ENCODE results near the gene CTCFL. TPM values are rescaled to one million over a fixed set of nuclear protein-coding genes. Genes with fewer than 3 reads are reported as not detected.
A peak's percentile ranks its signal among the peaks of the same experiment; 100 is the strongest.

Gene CTCFL
- total and polyA plus RNA-seq, 2 of the 8 experiments (the other 6 are each of a cell fraction or from before 2014, with no cell fraction given): 0.30 to 0.80 TPM

- CTCF ChIA-PET (ENCODE audit: partially characterized antibody): interaction anchor here (0.7 to 5.3 kb wide), 4 partner anchors 12 to 757 kb away, joined by 3 to 23 read pairs (median 4); no protein-coding TSS in a partner anchor
Observed at GRCh38 chr20:57476084-57476526, 48.8 kb downstream of the CTCFL start.

More at GRCh38 chr20:57476084-57476526, 48.8 kb downstream of the CTCFL start:
- no peak overlapping the region for H3K4me3 ChIP-seq (ENCODE audit: extremely low read depth in 1 of 4, insufficient read depth in 2 of 4, low read depth in 3 of 4, low read length in 4 of 4)
- H3K23ac ChIP-seq (ENCODE audit: insufficient read length): no peak overlapping the region
- H4K5ac ChIP-seq (ENCODE audit: insufficient read length, low read depth, low read length): no peak overlapping the region
- no peak overlapping the region for H2BK20ac ChIP-seq (ENCODE audit: low read length)
- H3K4me1 ChIP-seq (replicated peaks in 1 of 4; ENCODE audit: control insufficient read depth in 3 of 4, insufficient read depth in 4 of 4, low read length in 3 of 4): peaks cover 0 to 13% (median 6%) of the 10 kb centered on the region in 4 experiments; a peak in 6 of 7 replicates
- H3K36me3 ChIP-seq (ENCODE audit: control insufficient read depth in 2 of 4, insufficient read depth in 4 of 4, low read length in 3 of 4): no peaks in the 10 kb centered on the region
- no peak overlapping the region for H4K8ac ChIP-seq (ENCODE audit: extremely low read depth, insufficient read depth, low read length)
- no peak overlapping the region for H3K4ac ChIP-seq (replicated peaks; ENCODE audit: insufficient read length, low read depth, low read length)
- no peak overlapping the region for H3K9ac ChIP-seq (replicated peaks in 1 of 4; ENCODE audit: extremely low read depth in 1 of 4, low read depth in 3 of 4, low read length in 3 of 4)
- H3K9me3 ChIP-seq (ENCODE audit: insufficient read depth in 2 of 2, low read depth in 1 of 2, low read length in 1 of 2): no peaks in the 10 kb centered on the region
- H3K79me1 ChIP-seq (ENCODE audit: low read depth, low read length): no peaks in the 10 kb centered on the region
- no peak overlapping the region for H4K91ac ChIP-seq (replicated peaks; ENCODE audit: insufficient read length, low read length)
- H3K14ac ChIP-seq (ENCODE audit: insufficient read length): no peak overlapping the region
- no peak overlapping the region for H3K27ac ChIP-seq (ENCODE audit: low read depth, low read length)
- H2BK5ac ChIP-seq (ENCODE audit: low read depth, low read length): no peak overlapping the region
- H3K56ac ChIP-seq (replicated peaks; ENCODE audit: insufficient read length, low read depth, low read length): no peak overlapping the region
- H2BK15ac ChIP-seq (ENCODE audit: low read length): peak overlapping the region; percentile 29; the same call in 1 of the 2 replicates
- H3K23me2 ChIP-seq (ENCODE audit: low read depth, low read length): no peaks in the 10 kb centered on the region
- no peaks in the 10 kb centered on the region for H4K20me1 ChIP-seq (replicated peaks in 1 of 2; ENCODE audit: control insufficient read depth in 1 of 2, insufficient read depth in 2 of 2, low read length in 2 of 2)
- POLR2A ChIA-PET (ENCODE audit: partially characterized antibody): interaction anchor here (1.4 kb wide), 1 partner anchor 86 kb away, joined by 3 read pairs; no protein-coding TSS in a partner anchor
- H3K27me3 ChIP-seq (replicated peaks in 1 of 4; ENCODE audit: control insufficient read depth in 3 of 4, extremely low read depth in 1 of 4, insufficient read depth in 3 of 4, low read length in 3 of 4): no peaks in the 10 kb centered on the region
- 81% methylated on average over 6 of the region's 6 CpGs; no CpG with 5 or more reads in 1 of the 2 experiments for WGBS, 2 experiments (ENCODE audit: extremely low coverage in 1 of 2, insufficient coverage in 1 of 2, insufficient read length in 1 of 2, insufficient replicate concordance in 2 of 2, low coverage in 1 of 2, low lambda C conversion rate in 2 of 2, missing lambda C conversion rate in 1 of 2)
- DNase-seq (ENCODE audit: low read depth in 1 of 2, low spot score in 2 of 2) (no peak), FAIRE-seq (no peak)
- TF ChIP-seq RBBP5 (IDR thresholded peaks at IDR 0.05; ENCODE audit: borderline replicate concordance, low read depth, low read length): no peak
- TF ChIP-seq KDM5A (IDR thresholded peaks at IDR 0.05; ENCODE audit: low read length): no peak
- TF ChIP-seq FOSL1 (IDR thresholded peaks at IDR 0.05; ENCODE audit: insufficient read depth, low read depth, low read length): no peak
- no peak for TF ChIP-seq JUN (IDR thresholded peaks at IDR 0.05; ENCODE audit: low read depth, low read length)
- no peak for TF ChIP-seq TCF12 (IDR thresholded peaks at IDR 0.05; ENCODE audit: low read depth, low read length)
- no peak for TF ChIP-seq E2F6 (IDR thresholded peaks at IDR 0.05)
- no peak for TF ChIP-seq SIN3A (conservative IDR thresholded peaks at IDR 0.05 in 1 of 2, IDR thresholded peaks at IDR 0.05 in 1 of 2; ENCODE audit: low read depth in 1 of 2, low read length in 2 of 2)
- no peak for TF ChIP-seq POLR2AphosphoS5 (IDR thresholded peaks at IDR 0.05; ENCODE audit: low read depth, low read length)
- TF ChIP-seq SAP30 (IDR thresholded peaks at IDR 0.05; ENCODE audit: insufficient read depth, insufficient replicate concordance, low read length): no peak
- no peak for TF ChIP-seq BCL11A (IDR thresholded peaks at IDR 0.05; ENCODE audit: low read depth in 2 of 2, low read length in 2 of 2)
- no peak overlapping the region for H2AFZ ChIP-seq (ENCODE audit: low read length)
- no peak overlapping the region for H2BK12ac ChIP-seq (ENCODE audit: low read depth, low read length)
- H2BK120ac ChIP-seq (replicated peaks; ENCODE audit: low read depth, low read length): no peak overlapping the region
- no peak overlapping the region for H3K18ac ChIP-seq (ENCODE audit: extremely low read depth, low read length)
- H3K4me2 ChIP-seq (ENCODE audit: insufficient read depth in 1 of 2, low read depth in 2 of 2, low read length in 2 of 2): no peak overlapping the region
- H3K79me2 ChIP-seq (ENCODE audit: control insufficient read depth in 1 of 2, insufficient read depth in 2 of 2, low read length in 2 of 2): no peaks in the 10 kb centered on the region
- no peak overlapping the region for H2AK5ac ChIP-seq (ENCODE audit: low read depth, low read length)

All from H1 (cell line).